ENCODE measurements around the gene ADSS2.

Gene ADSS2

GRCh38 chr1:244431166-244431565 is 20.5 kb downstream of the ADSS2 start:
- peaks cover 12% of the 10 kb centered on the region; the same call in 1 of the 2 replicates for H3K4me1 ChIP-seq
- TF ChIP-seq Cebpa-rat (IDR thresholded peaks at IDR 0.05): no peak
- no peaks in the 10 kb centered on the region for H3K27me3 ChIP-seq
- H3K9me3 ChIP-seq: no peaks in the 10 kb centered on the region
- no peak overlapping the region for H3K4me2 ChIP-seq
- H3K36me3 ChIP-seq: peaks cover 66% of the 10 kb centered on the region
- H3K4me3 ChIP-seq: no peak overlapping the region
- no peak overlapping the region for H3K9ac ChIP-seq
- peaks cover 25% of the 10 kb centered on the region for H4K20me1 ChIP-seq
- H3K27ac ChIP-seq: no peak overlapping the region

- H3K4me3 ChIP-seq: no peak overlapping the region
- H3K36me3 ChIP-seq: peaks cover 61% of the 10 kb centered on the region
These were observed 21.9 kb downstream of the ADSS2 start for GRCh38 chr1:244429818-244430217.

DNA sequence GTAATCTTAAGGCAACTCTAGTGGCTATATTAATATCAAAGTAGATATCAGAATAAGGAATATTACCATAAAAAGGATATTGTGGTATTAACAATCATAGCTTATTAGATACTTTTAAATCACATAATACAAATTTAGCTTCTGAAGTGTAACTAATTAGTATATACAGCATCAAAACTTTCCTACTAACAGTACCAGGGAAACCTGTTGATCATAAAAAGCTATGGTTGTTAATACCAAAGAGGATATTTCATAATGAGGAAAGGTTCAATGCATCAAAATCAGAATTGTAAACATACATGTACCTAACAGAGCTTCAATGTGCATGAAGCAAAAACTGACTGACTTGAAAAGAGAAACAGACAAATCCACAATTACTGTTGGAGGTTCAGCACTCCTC is 24.1 kb downstream of the ADSS2 start:
- Histone ChIP-seq H3K4me3 (no peak overlapping the region), H3K9me3 (no peaks in the 10 kb centered on the region), H3K36me3 (peaks cover 59% of the 10 kb centered on the region), H3K27ac (no peak overlapping the region), H3K4me1 (peaks cover 12% of the 10 kb centered on the region; the same call in 1 of the 2 replicates), H3K4me2 (no peak overlapping the region), H3K9ac (no peak overlapping the region), H3K27me3 (no peaks in the 10 kb centered on the region), H4K20me1 (no peaks in the 10 kb centered on the region; the same call in 1 of the 2 replicates)
- TF ChIP-seq Cebpa-rat (IDR thresholded peaks at IDR 0.05): no peak

More at GRCh38 chr1:244429818-244430217, 21.9 kb downstream of the ADSS2 start:
- H3K4me1 ChIP-seq: peaks cover 12% of the 10 kb centered on the region; the same call in 1 of the 2 replicates
- H3K4me2 ChIP-seq: no peak overlapping the region
- H3K27ac ChIP-seq: no peak overlapping the region
- no peaks in the 10 kb centered on the region for H3K27me3 ChIP-seq
- H4K20me1 ChIP-seq: peaks cover 14% of the 10 kb centered on the region; the same call in 1 of the 2 replicates
- no peak for TF ChIP-seq Cebpa-rat (IDR thresholded peaks at IDR 0.05)
- no peak overlapping the region for H3K9ac ChIP-seq
- no peaks in the 10 kb centered on the region for H3K9me3 ChIP-seq

DNA sequence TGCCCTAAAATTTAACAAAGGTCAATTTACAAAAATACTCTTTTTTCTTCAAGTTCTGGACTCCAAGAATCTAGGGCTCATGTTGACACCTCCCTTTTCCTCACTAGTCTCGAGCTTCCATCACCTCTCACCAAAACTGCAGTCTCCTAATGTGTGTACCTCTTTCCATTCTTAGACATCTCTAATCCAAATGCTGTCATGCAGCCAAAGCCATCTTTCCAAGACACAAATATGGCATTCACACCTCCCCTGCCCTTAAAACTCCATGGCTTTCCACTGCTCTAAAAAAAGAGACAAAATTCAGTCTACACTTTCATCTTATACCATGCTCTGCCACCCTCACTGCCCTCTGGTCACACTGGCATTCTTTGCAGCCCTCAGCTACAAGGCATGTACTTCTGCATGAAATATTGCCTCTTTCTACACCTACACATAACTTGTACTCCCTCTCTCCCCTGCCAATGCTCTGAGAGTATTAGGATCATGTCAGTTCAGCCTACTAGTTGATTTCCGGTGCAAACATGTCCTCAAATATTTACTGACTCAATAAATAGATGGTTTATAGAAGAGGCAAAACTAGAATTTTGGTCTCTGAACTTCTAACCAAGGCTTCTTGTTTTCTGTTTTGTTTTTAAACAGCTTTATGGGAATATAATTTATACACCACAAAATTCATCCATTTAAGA is 26.9 kb downstream of the ADSS2 start:
- Histone ChIP-seq H3K27me3 (no peaks in the 10 kb centered on the region), H4K20me1 (no peaks in the 10 kb centered on the region; the same call in 1 of the 2 replicates), H3K9ac (no peak overlapping the region), H3K9me3 (no peaks in the 10 kb centered on the region), H3K27ac (no peak overlapping the region), H3K36me3 (peaks cover 64% of the 10 kb centered on the region), H3K4me3 (no peak overlapping the region), H3K4me2 (no peak overlapping the region), H3K4me1 (peaks cover 12% of the 10 kb centered on the region; the same call in 1 of the 2 replicates)
- TF ChIP-seq Cebpa-rat (IDR thresholded peaks at IDR 0.05): no peak

DNA sequence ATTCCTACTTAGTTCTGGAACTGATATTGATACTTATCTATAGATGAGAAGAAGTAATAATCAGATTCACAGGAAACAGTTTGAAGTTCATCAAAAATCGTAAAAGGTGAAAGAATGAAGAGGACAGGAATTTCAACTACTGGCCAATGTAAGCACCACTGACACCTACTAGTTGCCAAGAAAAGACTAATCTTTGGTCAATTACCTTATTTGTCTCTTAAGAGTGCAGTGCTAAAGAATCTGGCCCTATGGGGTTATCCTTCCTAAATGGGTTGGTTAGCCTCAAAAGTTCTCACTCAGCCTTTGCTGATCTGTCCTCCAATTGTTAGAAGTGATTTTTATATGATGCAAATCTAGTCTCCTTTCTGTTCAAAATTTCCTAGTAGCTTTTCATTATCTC is 29.5 kb downstream of the ADSS2 start:
- no peaks in the 10 kb centered on the region for H3K9me3 ChIP-seq
- no peak overlapping the region for H3K4me3 ChIP-seq
- H3K4me2 ChIP-seq: no peak overlapping the region
- H3K36me3 ChIP-seq: peaks cover 79% of the 10 kb centered on the region
- H4K20me1 ChIP-seq: no peaks in the 10 kb centered on the region; the same call in 1 of the 2 replicates
- H3K27me3 ChIP-seq: no peaks in the 10 kb centered on the region
- H3K9ac ChIP-seq: no peak overlapping the region
- no peaks in the 10 kb centered on the region for H3K4me1 ChIP-seq
- TF ChIP-seq Cebpa-rat (IDR thresholded peaks at IDR 0.05): no peak
- no peak overlapping the region for H3K27ac ChIP-seq

- no peaks in the 10 kb centered on the region for H3K27me3 ChIP-seq
- no peak for TF ChIP-seq Cebpa-rat (IDR thresholded peaks at IDR 0.05)
These were observed 32.7 kb downstream of the ADSS2 start for GRCh38 chr1:244419024-244419423.

DNA sequence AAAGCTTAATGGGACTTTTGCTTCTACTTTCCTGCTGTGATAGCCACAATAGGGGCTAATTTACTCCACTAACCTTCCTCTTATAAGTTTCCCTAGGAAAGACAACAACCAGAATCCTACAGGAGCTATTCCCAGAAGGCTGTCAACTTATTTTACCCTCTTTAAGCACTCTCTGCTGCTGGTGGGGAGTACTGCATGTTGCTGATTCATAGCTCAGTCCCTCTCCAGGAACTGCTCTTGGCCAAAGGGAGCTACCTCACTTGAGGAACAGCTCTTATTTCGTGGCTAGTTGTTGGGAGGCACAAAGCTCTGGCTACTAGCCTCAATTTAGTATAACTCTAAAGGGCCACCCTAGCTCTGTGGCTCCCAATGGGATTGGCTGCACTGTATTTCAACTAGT is 37.2 kb downstream of the ADSS2 start:
- Histone ChIP-seq H3K4me2 (no peak overlapping the region), H3K36me3 (peaks cover 100% of the 10 kb centered on the region), H3K27ac (no peak overlapping the region), H3K4me1 (no peaks in the 10 kb centered on the region), H3K9me3 (no peaks in the 10 kb centered on the region), H3K4me3 (no peak overlapping the region), H4K20me1 (no peaks in the 10 kb centered on the region), H3K9ac (no peak overlapping the region), H3K27me3 (no peaks in the 10 kb centered on the region)
- no peak for TF ChIP-seq Cebpa-rat (IDR thresholded peaks at IDR 0.05)

More at GRCh38 chr1:244419024-244419423, 32.7 kb downstream of the ADSS2 start:
- no peaks in the 10 kb centered on the region for H3K9me3 ChIP-seq
- no peaks in the 10 kb centered on the region for H3K4me1 ChIP-seq
- peaks cover 97% of the 10 kb centered on the region for H3K36me3 ChIP-seq
- no peak overlapping the region for H3K9ac ChIP-seq
- no peak overlapping the region for H3K4me2 ChIP-seq
- H4K20me1 ChIP-seq: no peaks in the 10 kb centered on the region
- H3K27ac ChIP-seq: no peak overlapping the region
- H3K4me3 ChIP-seq: no peak overlapping the region

GRCh38 chr1:244413736-244414135 is 38.0 kb downstream of the ADSS2 start:
- Histone ChIP-seq H3K9me3 (no peaks in the 10 kb centered on the region), H3K36me3 (peaks cover 98% of the 10 kb centered on the region), H3K27me3 (no peaks in the 10 kb centered on the region), H3K4me2 (no peak overlapping the region), H4K20me1 (no peaks in the 10 kb centered on the region), H3K4me3 (no peak overlapping the region), H3K27ac (no peak overlapping the region), H3K9ac (no peak overlapping the region), H3K4me1 (no peaks in the 10 kb centered on the region)
- TF ChIP-seq Cebpa-rat (IDR thresholded peaks at IDR 0.05): no peak

GRCh38 chr1:244412176-244412575 is 39.5 kb downstream of the ADSS2 start:
- Histone ChIP-seq H3K9me3 (no peaks in the 10 kb centered on the region), H3K36me3 (peaks cover 91% of the 10 kb centered on the region), H3K27me3 (no peaks in the 10 kb centered on the region), H3K27ac (no peak overlapping the region), H4K20me1 (no peaks in the 10 kb centered on the region), H3K9ac (no peak overlapping the region), H3K4me3 (no peak overlapping the region), H3K4me2 (no peak overlapping the region), H3K4me1 (no peaks in the 10 kb centered on the region)
- TF ChIP-seq Cebpa-rat (IDR thresholded peaks at IDR 0.05): no peak

DNA sequence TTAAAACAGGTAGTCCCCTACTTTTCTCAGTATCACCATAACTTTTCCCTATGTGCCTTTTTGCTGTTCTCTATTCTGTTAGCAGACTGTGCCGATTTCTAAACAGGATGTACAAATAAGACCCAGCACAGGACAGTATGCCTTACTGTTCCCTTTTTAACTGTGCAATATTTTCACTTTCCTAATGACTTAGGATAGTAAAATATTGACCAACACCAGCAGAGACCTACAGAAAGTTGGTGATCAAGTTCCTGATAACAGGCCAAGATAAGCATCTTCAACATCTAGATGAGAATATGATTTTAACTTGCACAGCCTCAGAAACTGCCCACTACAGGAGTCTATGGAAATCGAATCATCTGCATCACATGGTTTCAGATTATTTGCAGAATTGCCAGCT is 42.0 kb downstream of the ADSS2 start:
- no peak overlapping the region for H3K27ac ChIP-seq
- no peak for TF ChIP-seq Cebpa-rat (IDR thresholded peaks at IDR 0.05)
- no peaks in the 10 kb centered on the region for H4K20me1 ChIP-seq
- no peak overlapping the region for H3K4me2 ChIP-seq
- H3K4me1 ChIP-seq: no peaks in the 10 kb centered on the region
- no peak overlapping the region for H3K4me3 ChIP-seq
- H3K36me3 ChIP-seq: peaks cover 89% of the 10 kb centered on the region
- H3K27me3 ChIP-seq: no peaks in the 10 kb centered on the region
- no peak overlapping the region for H3K9ac ChIP-seq
- H3K9me3 ChIP-seq: peaks cover 8% of the 10 kb centered on the region
